HG02588 (cell line): Measurements from ENCODE around the gene KLHL14.

ENCODE experiments used
- ATAC-seq: cut with Tn5 transposase; IDR thresholded peaks from one replicate; pipeline ENCODE4 v1.9.1; 2021; ENCODE audit warnings: mild to moderate bottlenecking, moderate library complexity; ENCODE audit not compliant: unreplicated experiment

KLHL14 gene

DNA sequence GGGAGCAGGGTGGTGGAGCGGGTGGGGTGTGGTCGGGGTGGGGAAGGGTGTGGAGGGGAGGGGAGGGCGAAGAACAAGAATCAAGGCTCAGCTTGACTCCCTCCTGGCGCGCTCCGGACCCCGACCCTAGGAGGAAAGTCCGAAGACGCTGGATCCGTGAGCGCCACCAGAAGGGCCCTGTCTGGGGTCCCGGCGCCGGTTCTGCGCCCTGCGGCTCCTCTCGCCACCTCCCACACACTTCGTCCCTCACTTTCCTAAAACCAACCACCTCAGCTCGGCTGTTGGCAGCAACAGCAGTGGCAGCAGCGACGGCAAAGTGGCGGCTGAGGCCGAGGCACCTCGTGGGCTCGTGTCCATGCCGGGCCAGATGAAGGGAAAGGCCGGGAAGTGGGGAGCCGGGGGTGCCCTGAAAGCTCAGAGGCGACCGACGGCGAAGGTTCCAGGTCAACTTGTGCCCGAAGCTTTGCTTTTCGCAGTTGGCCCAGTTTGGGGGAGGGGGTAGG lies 2.1 kb downstream of the KLHL14 start:
- ATAC-seq, result no peak

GRCh38 chr18:32770054-32770665 lies 2.7 kb downstream of the KLHL14 start:
- no peak for ATAC-seq

- no peak for ATAC-seq
Measured at GRCh38 chr18:32769586-32770053, 3.2 kb downstream of the KLHL14 start.

- ATAC-seq, result no peak
Measured at GRCh38 chr18:32769071-32769585, 3.7 kb downstream of the KLHL14 start.

GRCh38 chr18:32767400-32767799 lies 5.4 kb downstream of the KLHL14 start:
- no peak for ATAC-seq

DNA sequence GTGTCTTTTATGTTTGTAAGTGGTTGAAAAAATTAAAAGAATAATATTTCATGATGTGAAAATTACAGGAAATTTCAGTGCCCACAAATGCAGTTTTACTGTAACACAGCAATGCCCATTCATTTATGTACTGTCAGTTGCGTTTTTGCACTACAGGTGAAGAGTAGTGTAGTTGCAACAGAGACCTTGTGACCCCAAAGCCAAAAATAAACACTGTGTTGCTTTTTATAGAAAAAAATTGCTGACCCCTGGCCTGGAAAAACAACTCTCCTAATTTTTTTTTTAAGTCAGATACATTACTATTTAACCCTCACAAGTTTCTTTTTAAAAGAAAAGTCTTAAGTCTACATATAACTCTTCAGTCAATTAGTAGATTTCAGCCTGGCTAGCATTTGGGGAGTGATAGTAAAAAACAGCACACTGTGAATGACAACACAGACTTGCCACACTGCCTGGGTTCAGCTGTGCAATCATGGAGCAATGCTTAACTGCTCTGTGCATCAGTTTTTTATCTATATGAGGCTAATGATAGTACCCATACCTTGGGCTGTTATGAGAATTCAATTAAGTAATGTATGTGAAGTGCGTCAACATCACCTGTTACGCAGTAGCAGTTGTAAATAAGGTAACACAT lies 8.1 kb downstream of the KLHL14 start:
- ATAC-seq, result no peak

- ATAC-seq, result no peak
Measured at GRCh38 chr18:32763293-32763692, 9.5 kb downstream of the KLHL14 start.

- ATAC-seq, result no peak
Measured at GRCh38 chr18:32761231-32761630, 11.6 kb downstream of the KLHL14 start.

- ATAC-seq, result peak; percentile 99
Measured at GRCh38 chr18:32760391-32760790, 12.4 kb downstream of the KLHL14 start.

- no peak for ATAC-seq
Measured at GRCh38 chr18:32759611-32760167, 13.1 kb downstream of the KLHL14 start.

DNA sequence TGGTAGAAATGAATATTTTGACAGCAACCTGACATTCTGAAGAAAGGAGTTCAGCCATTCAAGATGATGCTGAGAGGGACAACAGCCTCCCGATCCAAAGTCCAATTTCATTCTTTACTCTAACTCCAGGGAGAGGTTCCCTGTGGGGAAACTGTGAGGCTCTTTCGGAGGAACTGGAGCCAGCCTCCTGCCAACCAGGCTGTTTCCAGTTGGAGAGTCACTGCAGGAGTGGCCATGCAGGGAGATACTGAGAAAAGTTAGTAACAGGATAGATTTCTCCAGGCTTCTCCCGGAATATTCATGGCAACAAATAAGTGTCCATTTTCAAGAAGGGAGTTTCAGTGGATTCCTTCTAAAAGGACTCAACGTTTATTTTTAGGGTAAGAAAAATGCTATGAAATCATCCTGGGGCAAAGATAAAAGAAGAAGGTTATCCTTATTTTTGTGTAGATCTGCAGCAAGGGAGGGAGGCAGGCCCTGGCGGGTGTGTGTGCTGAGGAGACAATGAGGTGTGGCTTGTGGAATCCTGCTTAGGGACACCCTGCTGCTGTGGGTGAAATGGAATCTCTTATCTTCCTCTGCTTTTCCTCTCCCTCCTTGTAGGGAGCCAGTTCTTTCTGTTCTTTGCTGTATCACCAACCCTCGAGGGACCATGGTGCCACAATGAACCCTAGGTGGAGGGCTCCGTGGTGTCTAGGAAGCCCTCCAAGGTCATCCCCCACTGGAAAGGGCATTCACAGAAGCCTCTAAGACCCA lies 18.1 kb downstream of the KLHL14 start:
- ATAC-seq, result no peak

GRCh38 chr18:32753656-32754260 lies 19.1 kb downstream of the KLHL14 start:
- ATAC-seq, result no peak

GRCh38 chr18:32750328-32750727 lies 22.5 kb downstream of the KLHL14 start:
- no peak for ATAC-seq

- no peak for ATAC-seq
Measured at GRCh38 chr18:32749809-32750208, 23.0 kb downstream of the KLHL14 start.

- no peak for ATAC-seq
Measured at GRCh38 chr18:32742579-32742978, 30.2 kb downstream of the KLHL14 start.

DNA sequence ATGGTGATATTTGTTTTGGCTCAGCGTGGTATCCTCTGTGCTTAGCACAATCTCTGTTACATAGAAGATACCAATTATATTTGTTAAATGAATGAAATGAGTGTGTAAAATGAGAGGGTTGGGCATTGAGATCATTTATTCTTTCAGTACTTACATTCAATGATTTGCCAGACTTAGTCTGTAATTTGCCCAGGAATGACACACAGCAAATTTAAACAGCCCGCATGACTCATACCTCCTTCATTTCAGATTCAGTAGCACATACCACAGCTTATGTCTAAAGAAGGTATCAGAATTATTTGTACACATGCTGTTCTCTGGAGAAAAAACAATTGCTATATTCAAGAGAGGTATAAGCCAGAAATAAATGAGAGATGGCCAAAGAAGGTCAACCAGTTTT lies 37.0 kb downstream of the KLHL14 start:
- no peak for ATAC-seq

DNA sequence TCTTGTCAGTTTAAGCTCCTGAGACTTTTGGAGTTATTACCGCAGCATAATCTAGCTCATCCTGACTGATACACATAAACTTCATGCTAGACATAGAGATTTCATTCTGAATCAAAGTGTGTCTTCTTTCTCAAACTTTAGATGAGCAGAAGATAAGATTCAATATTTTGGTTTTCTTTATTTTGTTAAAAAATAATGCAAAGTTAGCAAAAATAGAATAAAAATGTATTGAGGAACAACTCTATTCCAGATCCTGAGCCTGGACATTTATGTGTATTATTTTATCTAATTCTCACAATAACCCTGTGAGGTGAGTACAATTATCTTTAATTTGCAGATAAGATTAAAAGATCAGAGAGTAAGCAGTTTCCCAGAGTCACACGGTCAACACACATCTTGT lies 38.4 kb downstream of the KLHL14 start:
- ATAC-seq, result no peak

- ATAC-seq, result no peak
Measured at GRCh38 chr18:32732165-32732564, 40.7 kb downstream of the KLHL14 start.

DNA sequence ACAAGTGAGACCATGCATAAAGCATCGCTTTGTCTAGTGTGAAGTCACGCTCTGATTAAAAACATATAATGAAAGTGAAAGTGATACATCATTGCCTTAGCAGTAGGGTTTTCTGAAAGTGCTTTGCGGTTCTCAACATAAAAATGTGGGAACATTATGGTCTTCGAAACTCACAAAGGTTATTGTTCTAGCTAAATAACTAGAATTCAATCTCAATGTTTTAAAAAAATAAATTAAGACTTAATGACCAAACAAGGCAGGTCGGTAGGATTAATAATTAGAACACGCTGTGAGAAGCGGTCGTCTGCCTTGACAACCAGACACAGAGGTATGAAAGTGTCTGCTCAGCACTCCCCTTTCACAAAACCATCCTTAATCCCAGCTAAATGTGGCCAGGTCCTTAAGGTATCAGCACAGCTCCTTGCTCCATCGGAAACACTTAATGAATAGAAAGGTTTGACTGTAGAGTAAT lies 42.2 kb downstream of the KLHL14 start:
- peak; percentile 89 for ATAC-seq

DNA sequence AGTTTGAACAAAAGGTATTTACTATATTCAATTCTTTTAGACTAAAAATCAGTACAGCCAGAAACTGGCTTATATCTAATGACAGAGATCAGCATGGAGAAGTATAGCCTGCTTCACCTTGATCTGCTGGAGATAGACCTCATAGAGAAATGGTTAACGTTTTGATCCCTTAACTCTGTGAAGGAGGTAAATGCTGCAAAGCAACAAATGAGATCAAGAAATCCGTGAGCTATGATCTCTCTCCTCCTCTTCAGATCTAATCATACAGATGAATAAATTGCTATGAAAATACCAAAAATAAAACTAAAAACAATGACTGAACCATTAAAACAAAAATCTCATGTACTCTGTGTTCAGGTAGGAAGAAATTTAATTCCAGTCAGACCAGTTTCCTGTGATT lies 42.8 kb downstream of the KLHL14 start:
- ATAC-seq, result no peak
